Measurements from ENCODE around the gene ITM2C. TPM values are rescaled to one million over a fixed set of nuclear protein-coding genes. Genes with fewer than 3 reads are reported as not detected.

ITM2C gene
- total RNA-seq, 4 donors from 2014 or later = 4.9 to 11.2 (median 10.8) TPM

GRCh38 chr2:230866756-230867523, 2.2 kb downstream of the ITM2C start:
- intact Hi-C loops (cut with DNase I; ENCODE audit: low total_unique reads) = no loop called here

DNA sequence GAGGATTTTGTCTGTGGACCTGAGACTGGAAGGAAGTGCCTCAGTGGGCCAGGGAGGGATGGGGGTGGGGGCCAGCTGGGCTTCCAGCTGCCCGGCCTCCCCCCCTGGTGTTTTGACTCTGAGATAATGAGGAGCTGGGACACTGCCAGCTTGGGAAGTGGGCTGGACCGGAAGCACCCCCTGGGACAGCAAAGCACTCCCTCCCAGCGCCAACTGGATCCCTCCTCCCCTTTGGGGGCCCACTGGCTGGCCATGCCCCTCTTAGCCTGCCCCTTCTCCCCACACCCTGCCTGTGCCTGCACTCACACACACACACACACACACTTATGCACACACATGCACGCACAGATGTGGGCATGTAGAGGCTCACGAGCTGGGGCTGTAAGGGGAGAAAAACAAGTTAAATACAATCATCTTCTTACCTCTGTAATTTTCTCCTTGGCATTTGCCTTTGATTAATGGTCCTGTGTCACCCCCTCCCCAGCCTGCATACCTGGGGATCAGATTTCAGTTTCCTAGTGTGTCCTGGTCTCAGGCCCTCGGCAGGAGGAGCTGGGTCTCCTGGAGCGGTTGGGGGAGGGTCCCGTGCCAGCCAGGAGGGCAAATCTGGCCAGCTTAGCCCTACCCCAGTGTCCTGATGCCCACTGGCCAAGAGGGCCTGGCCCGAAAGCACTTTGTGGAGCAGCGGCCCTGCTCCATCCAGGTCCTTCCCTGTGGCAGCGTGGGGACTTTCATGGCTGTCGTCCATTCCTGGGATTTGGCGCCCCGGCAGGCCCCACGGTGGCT, 3.6 kb downstream of the ITM2C start:
- Histone ChIP-seq H3K4me1 (peaks cover 8 to 9% of the 10 kb centered on the region in 2 donors), H3K27ac (peak overlapping the region in 2 of 4 donors; percentile 16 to 19), H3K36me3 (no peaks in the 10 kb centered on the region), H3K27me3 (peaks cover 2 to 25% (median 12%) of the 10 kb centered on the region in 3 donors), H3K4me3 (no peak overlapping the region), H3K9me3 (no peaks in the 10 kb centered on the region)
- TF ChIP-seq, protein P1, sequence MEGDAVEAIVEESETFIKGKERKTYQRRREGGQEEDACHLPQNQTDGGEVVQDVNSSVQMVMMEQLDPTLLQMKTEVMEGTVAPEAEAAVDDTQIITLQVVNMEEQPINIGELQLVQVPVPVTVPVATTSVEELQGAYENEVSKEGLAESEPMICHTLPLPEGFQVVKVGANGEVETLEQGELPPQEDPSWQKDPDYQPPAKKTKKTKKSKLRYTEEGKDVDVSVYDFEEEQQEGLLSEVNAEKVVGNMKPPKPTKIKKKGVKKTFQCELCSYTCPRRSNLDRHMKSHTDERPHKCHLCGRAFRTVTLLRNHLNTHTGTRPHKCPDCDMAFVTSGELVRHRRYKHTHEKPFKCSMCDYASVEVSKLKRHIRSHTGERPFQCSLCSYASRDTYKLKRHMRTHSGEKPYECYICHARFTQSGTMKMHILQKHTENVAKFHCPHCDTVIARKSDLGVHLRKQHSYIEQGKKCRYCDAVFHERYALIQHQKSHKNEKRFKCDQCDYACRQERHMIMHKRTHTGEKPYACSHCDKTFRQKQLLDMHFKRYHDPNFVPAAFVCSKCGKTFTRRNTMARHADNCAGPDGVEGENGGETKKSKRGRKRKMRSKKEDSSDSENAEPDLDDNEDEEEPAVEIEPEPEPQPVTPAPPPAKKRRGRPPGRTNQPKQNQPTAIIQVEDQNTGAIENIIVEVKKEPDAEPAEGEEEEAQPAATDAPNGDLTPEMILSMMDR (IDR thresholded peaks at IDR 0.05 in 4 of 5, conservative IDR thresholded peaks at IDR 0.05 in 1 of 5) = no peak
- TF ChIP-seq POLR2A (IDR thresholded peaks at IDR 0.05) = no peak
- DNase-seq (no peak), ATAC-seq (no peak)
- in situ Hi-C loops (cut with MboI; ENCODE audit: low sequenced_read_pairs in 4 of 4) (no loop called here), intact Hi-C loops (cut with DNase I; ENCODE audit: low total_unique reads) (no loop called here)

More at GRCh38 chr2:230866756-230867523, 2.2 kb downstream of the ITM2C start:
- H3K27me3 ChIP-seq = peaks cover 2 to 26% (median 18%) of the 10 kb centered on the region in 3 donors
- H3K27ac ChIP-seq = no peak overlapping the region
- no peak for ATAC-seq
- H3K4me1 ChIP-seq = peaks cover 8 to 9% of the 10 kb centered on the region in 2 donors
- no peak for TF ChIP-seq POLR2A (IDR thresholded peaks at IDR 0.05)
- TF ChIP-seq, protein P1 (IDR thresholded peaks at IDR 0.05 in 4 of 5, conservative IDR thresholded peaks at IDR 0.05 in 1 of 5) = no peak
- no peak overlapping the region for H3K4me3 ChIP-seq
- in situ Hi-C loops (cut with MboI; ENCODE audit: low sequenced_read_pairs in 4 of 4) = no loop called here
- no peaks in the 10 kb centered on the region for H3K36me3 ChIP-seq
- no peaks in the 10 kb centered on the region for H3K9me3 ChIP-seq
- no peak for DNase-seq

DNA sequence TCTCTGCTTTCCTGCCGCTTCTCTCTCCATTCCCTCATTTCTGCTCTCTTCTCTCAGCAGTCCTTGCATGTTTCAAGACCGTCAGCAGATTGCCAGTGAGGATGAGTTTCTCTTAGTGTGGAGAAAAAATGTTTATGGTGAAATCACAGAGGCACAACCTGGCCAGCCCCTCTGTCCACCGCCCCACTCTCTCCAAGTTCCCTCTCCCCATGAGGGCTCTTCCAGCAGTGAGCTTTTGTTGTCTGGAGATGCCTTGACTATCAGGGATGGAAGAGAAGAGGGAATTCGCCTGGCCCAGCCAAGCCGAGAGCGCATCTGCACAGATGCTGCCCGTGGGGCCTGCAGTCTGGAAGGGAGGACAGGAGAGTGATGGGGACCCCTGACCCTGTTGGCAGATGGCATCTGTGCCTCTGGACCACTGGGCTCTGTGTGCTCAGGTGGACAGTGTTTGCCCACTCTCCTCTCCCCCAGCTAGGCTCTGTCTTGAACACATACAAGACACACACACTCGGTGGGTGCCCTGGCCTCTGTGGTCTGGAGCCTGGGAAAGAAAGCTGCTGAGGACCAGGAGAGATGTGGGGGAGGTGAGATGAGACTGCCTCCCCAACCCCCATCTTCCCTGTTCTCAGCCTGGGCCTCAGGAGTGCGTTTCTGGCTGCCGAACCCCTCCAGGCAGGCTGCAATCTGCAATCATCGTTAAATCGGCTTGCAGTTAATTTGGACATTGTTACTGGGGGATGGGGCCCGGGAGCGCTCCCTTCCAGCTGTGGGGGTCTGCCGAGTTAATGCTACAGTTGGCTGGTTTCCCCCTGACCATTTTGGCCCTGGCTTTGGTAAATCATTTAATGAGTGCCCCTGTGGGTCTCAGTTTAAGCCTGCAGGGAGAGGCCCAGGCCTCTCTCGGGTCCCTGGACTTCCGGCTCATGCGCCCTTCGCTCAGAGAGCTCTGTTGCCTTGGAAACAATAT, 4.5 kb downstream of the ITM2C start:
- Histone ChIP-seq H3K9me3 (no peaks in the 10 kb centered on the region), H3K4me1 (peaks cover 8 to 9% of the 10 kb centered on the region in 2 donors), H3K36me3 (no peaks in the 10 kb centered on the region), H3K4me3 (no peak overlapping the region), H3K27me3 (peaks cover 2 to 16% (median 3%) of the 10 kb centered on the region in 3 donors), H3K27ac (peak overlapping the region in 2 of 4 donors; percentile 16 to 41)
- DNase-seq (no peak), ATAC-seq (no peak)
- intact Hi-C loops (cut with DNase I; ENCODE audit: low total_unique reads) = no loop called here
- TF ChIP-seq POLR2A (IDR thresholded peaks at IDR 0.05) = no peak
- TF ChIP-seq, protein P1 (IDR thresholded peaks at IDR 0.05 in 4 of 5, conservative IDR thresholded peaks at IDR 0.05 in 1 of 5) = no peak
- in situ Hi-C loops (cut with MboI; ENCODE audit: low sequenced_read_pairs in 4 of 4) = no loop called here

- peak overlapping the region in 2 of 4 donors; percentile 10 to 41 for H3K27ac ChIP-seq
- DNase-seq (no peak), ATAC-seq (no peak)
- in situ Hi-C loops (cut with MboI; ENCODE audit: low sequenced_read_pairs in 4 of 4) = no loop called here
- no peak overlapping the region for H3K4me3 ChIP-seq
- H3K4me1 ChIP-seq = peaks cover 8 to 9% of the 10 kb centered on the region in 2 donors
- H3K27me3 ChIP-seq = peaks cover 2 to 14% (median 3%) of the 10 kb centered on the region in 3 donors
- H3K9me3 ChIP-seq = no peaks in the 10 kb centered on the region
- TF ChIP-seq, protein P1 (IDR thresholded peaks at IDR 0.05 in 4 of 5, conservative IDR thresholded peaks at IDR 0.05 in 1 of 5) = no peak
- no peak for TF ChIP-seq POLR2A (IDR thresholded peaks at IDR 0.05)
- intact Hi-C loops (cut with DNase I; ENCODE audit: low total_unique reads) = loop anchor here (2.0 kb wide), 1 partner anchor 63 kb away; no protein-coding TSS in a partner anchor
- no peaks in the 10 kb centered on the region for H3K36me3 ChIP-seq
Measured at GRCh38 chr2:230869914-230870543, 5.3 kb downstream of the ITM2C start.

Measured in gastrocnemius medialis (tissue), 4 donors.